Nephron (organoid): Measurements from ENCODE around the gene PELI3.

ENCODE experiments used
- H3K27ac Mint-ChIP-seq, 3 experiments: 2 replicates each; pipeline ENCODE4 v1.8.0; 2020; ENCODE audit warnings: mixed read lengths in 3 of 3, mild to moderate bottlenecking in 2 of 3, moderate library complexity in 1 of 3
- H3K27me3 Mint-ChIP-seq: 2 replicates; pipeline ENCODE4 v1.8.0; 2021; ENCODE audit warnings: low read depth, mild to moderate bottlenecking, moderate library complexity, mixed read lengths
- H3K36me3 Mint-ChIP-seq: 2 replicates; pipeline ENCODE4 v1.8.0; 2020; ENCODE audit warnings: low read depth, mixed read lengths
- H3K4me1 Mint-ChIP-seq: 2 replicates; pipeline ENCODE4 v1.8.0; 2020; ENCODE audit warnings: mixed read lengths
- H3K4me3 Mint-ChIP-seq, 3 experiments: 2 replicates each; pipeline ENCODE4 v1.8.0; 2020; ENCODE audit warnings: mild to moderate bottlenecking in 3 of 3, mixed read lengths in 3 of 3, moderate library complexity in 2 of 3
- H3K9me3 Mint-ChIP-seq: 2 replicates; pipeline ENCODE4 v1.8.0; 2020; ENCODE audit warnings: mixed read lengths
- TF ChIP-seq, protein P1 (sequence below), 3 experiments: fragments of 200-600 bp; sonication (generic); IDR thresholded peaks; one replicate each; pipeline ENCODE4 v1.5.0; 2021; ENCODE audit warnings: antibody characterized with exemption in 3 of 3; ENCODE audit not compliant: unreplicated experiment in 3 of 3

Gene PELI3

GRCh38 chr11:66475349-66476172 is 8.9 kb downstream of the PELI3 start:
- Mint-ChIP-seq H3K4me3 (no peak overlapping the region), H3K4me1 (peaks cover 32% of the 10 kb centered on the region), H3K9me3 (no peaks in the 10 kb centered on the region), H3K36me3 (no peaks in the 10 kb centered on the region), H3K27me3 (no peaks in the 10 kb centered on the region), H3K27ac (no peak overlapping the region)
- TF ChIP-seq, protein P1, sequence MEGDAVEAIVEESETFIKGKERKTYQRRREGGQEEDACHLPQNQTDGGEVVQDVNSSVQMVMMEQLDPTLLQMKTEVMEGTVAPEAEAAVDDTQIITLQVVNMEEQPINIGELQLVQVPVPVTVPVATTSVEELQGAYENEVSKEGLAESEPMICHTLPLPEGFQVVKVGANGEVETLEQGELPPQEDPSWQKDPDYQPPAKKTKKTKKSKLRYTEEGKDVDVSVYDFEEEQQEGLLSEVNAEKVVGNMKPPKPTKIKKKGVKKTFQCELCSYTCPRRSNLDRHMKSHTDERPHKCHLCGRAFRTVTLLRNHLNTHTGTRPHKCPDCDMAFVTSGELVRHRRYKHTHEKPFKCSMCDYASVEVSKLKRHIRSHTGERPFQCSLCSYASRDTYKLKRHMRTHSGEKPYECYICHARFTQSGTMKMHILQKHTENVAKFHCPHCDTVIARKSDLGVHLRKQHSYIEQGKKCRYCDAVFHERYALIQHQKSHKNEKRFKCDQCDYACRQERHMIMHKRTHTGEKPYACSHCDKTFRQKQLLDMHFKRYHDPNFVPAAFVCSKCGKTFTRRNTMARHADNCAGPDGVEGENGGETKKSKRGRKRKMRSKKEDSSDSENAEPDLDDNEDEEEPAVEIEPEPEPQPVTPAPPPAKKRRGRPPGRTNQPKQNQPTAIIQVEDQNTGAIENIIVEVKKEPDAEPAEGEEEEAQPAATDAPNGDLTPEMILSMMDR (IDR thresholded peaks at IDR 0.05; ENCODE audit: unreplicated experiment in 3 of 3), result no peak

DNA sequence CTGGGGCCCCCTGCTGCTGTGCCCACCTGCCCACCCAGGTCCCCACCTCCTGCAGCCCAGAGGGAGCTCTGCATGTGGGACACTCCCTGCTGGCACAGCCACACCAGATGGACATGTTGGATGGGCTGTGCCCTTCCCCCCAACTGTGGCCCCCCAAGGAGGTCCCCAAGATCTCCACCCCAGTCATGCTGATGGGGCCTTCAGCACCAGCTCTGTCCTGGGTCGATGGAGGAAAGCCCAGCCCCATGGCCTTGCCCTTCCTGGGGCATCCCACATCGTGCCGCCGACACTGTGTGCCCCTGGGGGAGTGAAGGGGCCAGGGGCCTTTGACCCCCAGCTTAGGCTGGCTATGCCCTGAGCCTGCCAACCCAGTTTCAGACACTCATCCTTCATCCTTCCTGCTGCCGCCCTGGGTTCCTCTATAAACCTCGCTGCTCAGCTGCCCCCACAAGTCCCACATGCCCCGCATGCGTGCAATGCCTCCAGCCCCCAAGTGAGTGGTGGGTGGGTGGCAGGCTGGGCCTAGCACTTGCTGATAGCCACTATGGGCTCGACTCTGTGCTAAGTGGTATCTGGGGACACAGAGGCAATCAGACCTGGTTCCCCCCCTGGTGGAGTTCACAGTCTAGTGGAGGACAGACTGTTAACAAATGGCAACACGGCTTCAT is 9.6 kb downstream of the PELI3 start:
- Mint-ChIP-seq H3K4me3 (peak overlapping the region; percentile 51 to 93 (median 63)), H3K27me3 (no peaks in the 10 kb centered on the region), H3K9me3 (no peaks in the 10 kb centered on the region), H3K27ac (peak overlapping the region in 2 of 3 experiments; percentile 35 to 43), H3K4me1 (peaks cover 32% of the 10 kb centered on the region), H3K36me3 (no peaks in the 10 kb centered on the region)
- TF ChIP-seq, protein P1 (IDR thresholded peaks at IDR 0.05; ENCODE audit: unreplicated experiment in 3 of 3), result no peak

- H3K4me3 Mint-ChIP-seq, result peak overlapping the region; percentile 51 to 93 (median 63)
- H3K36me3 Mint-ChIP-seq, result no peaks in the 10 kb centered on the region
- H3K9me3 Mint-ChIP-seq, result no peaks in the 10 kb centered on the region
- peak overlapping the region in 2 of 3 experiments; percentile 35 to 43 for H3K27ac Mint-ChIP-seq
- H3K4me1 Mint-ChIP-seq, result peaks cover 32% of the 10 kb centered on the region
- TF ChIP-seq, protein P1 (IDR thresholded peaks at IDR 0.05; ENCODE audit: unreplicated experiment in 3 of 3), result no peak
- H3K27me3 Mint-ChIP-seq, result no peaks in the 10 kb centered on the region
Measured at GRCh38 chr11:66476841-66477251, 10.1 kb downstream of the PELI3 start.

DNA sequence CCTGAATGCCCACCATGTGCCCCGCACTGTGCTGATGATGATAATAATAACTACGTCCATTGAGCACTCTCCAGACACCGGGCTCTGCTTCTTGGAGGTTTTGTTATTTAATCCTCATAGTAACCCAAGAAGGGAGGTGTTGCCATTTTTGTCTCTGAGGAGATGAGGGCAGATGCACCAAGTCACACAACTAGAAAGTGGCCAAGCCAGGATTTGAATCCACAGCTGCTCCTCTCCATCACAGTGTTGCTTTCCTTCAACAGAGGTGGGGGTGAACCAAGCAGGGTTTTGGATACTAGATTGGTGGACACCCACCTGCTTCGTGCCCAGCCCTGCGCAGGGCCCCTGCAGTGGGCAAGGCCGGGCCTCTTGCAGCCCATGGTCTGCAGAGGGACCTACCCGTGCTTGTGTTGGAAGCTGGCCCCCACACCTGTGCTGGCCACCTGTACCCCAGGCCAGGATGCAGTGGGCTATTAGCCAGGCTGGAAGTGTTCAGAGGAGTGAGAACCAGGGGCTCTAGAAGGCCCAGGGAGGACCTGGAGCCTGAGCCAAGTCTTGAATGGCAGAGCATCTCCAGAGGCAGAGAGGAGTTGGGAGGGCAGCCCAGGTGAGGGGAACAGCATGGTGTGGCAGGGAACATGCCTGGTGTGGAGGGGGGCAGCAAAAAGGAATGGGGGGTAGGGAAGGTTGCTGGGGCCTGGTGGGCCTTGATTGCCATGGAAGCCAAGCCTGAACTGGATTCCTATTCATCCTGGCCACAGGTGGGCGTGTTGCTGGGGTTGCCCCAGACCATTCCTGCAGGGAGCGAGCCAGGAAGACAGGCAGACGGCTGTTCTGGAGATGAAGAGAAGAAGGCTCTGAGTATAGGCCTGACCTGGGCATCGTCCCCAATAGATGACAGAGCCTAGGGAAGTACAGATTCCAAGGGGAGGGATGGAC is 10.8 kb downstream of the PELI3 start:
- H3K27me3 Mint-ChIP-seq, result no peaks in the 10 kb centered on the region
- peaks cover 32% of the 10 kb centered on the region for H3K4me1 Mint-ChIP-seq
- peak overlapping the region; percentile 9 to 58 (median 49) for H3K27ac Mint-ChIP-seq
- H3K4me3 Mint-ChIP-seq, result peak overlapping the region; percentile 73 to 93 (median 81)
- no peaks in the 10 kb centered on the region for H3K9me3 Mint-ChIP-seq
- TF ChIP-seq, protein P1 (IDR thresholded peaks at IDR 0.05; ENCODE audit: unreplicated experiment in 3 of 3), result no peak
- H3K36me3 Mint-ChIP-seq, result no peaks in the 10 kb centered on the region

DNA sequence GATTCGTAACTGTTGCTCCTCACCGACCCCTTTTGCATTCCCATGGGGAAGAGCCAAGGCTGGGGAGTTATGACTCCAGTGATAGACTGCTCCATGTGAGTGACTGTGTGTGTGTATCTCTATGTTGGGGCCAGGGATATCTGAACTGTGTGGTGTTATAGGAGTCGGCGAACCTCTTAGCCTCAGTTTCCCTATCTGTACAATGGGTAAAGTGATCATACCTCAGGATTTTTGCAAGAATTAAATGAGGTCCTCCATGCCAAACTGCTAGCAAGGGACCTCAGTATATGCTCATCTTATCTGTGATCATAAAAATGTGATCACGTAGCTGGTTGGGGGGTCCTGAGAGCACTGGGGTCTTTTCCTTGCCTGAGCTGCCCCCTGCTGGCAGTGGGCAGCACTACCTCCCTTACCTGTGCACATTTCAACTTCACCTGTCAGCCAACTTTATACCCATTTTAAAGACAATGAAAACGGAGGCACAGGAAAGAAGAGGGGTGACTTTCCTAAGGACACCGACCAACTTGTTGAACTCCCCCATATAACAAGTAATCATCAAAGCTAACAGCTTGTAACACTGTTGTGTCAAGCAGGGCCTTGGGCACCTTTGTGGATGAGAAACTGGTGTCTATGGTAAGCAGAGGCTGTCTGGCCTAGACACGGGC is 12.2 kb downstream of the PELI3 start:
- H3K27ac Mint-ChIP-seq, result peak overlapping the region; percentile 80 to 96 (median 84)
- H3K4me3 Mint-ChIP-seq, result peak overlapping the region; percentile 93 to 95 (median 94)
- H3K27me3 Mint-ChIP-seq, result no peaks in the 10 kb centered on the region
- H3K36me3 Mint-ChIP-seq, result no peaks in the 10 kb centered on the region
- TF ChIP-seq, protein P1 (IDR thresholded peaks at IDR 0.05; ENCODE audit: unreplicated experiment in 3 of 3), result peak; percentile 64 to 76 (median 67)
- H3K4me1 Mint-ChIP-seq, result peaks cover 32% of the 10 kb centered on the region
- no peaks in the 10 kb centered on the region for H3K9me3 Mint-ChIP-seq
